OCI-LY3 (cell line): ENCODE data around the gene LRRC7.

Source experiments
- H2AFZ ChIP-seq: fragments of 200-600, 300-600 bp; shearing (Covaris generic); 2 replicates; pipeline ENCODE4 v1.6.0; 2014; ENCODE audit warnings: antibody characterized with exemption, low read depth, low read length
- H3K27ac ChIP-seq: fragments of 200-600, 300-600 bp; sonication (generic); 2 replicates; pipeline ENCODE4 v1.5.1; 2014; ENCODE audit warnings: mild to moderate bottlenecking, low read length, moderate library complexity, mixed read lengths
- H3K27me3 ChIP-seq: fragments of 200-600, 300-600 bp; sonication (generic); 2 replicates; pipeline ENCODE4 v1.6.1; 2014; ENCODE audit warnings: low read depth, low read length, mixed read lengths
- H3K36me3 ChIP-seq: fragments of 200-600, 300-600 bp; sonication (generic); replicated peaks from 2 replicates; pipeline ENCODE3; 2014; ENCODE audit warnings: low read depth, low read length, mixed read lengths
- H3K4me1 ChIP-seq: fragments of 300-600, 200-600 bp; sonication (generic); 2 replicates; pipeline ENCODE4 v1.6.1; 2014; ENCODE audit warnings: low read length, mixed read lengths
- H3K4me2 ChIP-seq: fragments of 200-600, 300-600 bp; sonication (generic); 2 replicates; pipeline ENCODE4 v1.6.1; 2014; ENCODE audit warnings: low read length, mixed read lengths
- H3K4me3 ChIP-seq: fragments of 300-600, 200-600 bp; sonication (generic); 2 replicates; pipeline ENCODE4 v1.5.1; 2014; ENCODE audit warnings: antibody characterized with exemption, mild to moderate bottlenecking, low read length, moderate library complexity
- H3K79me2 ChIP-seq: fragments of 300-600, 200-600 bp; shearing (Covaris generic); 2 replicates; pipeline ENCODE4 v1.6.1; 2014; ENCODE audit warnings: mild to moderate bottlenecking, low read length, mixed read lengths
- H3K9ac ChIP-seq: fragments of 300-600, 200-600 bp; shearing (Covaris generic); 2 replicates; pipeline ENCODE4 v1.6.0; 2014; ENCODE audit warnings: mild to moderate bottlenecking, low read length, moderate library complexity
- H3K9me3 ChIP-seq: fragments of 200-600, 300-600 bp; shearing (Covaris generic); 2 replicates; pipeline ENCODE4 v1.6.1; 2014; ENCODE audit warnings: low read length, mixed read lengths; ENCODE audit not compliant: insufficient read depth
- H4K20me1 ChIP-seq: fragments of 200-600, 300-600 bp; sonication (generic); 2 replicates; pipeline ENCODE4 v1.6.1; 2016; ENCODE audit warnings: low read length, mixed read lengths; ENCODE audit not compliant: insufficient read depth
- CTCF ChIP-seq: fragments of 200-600, 300-600 bp; sonication (generic); IDR thresholded peaks from 2 replicates; pipeline ENCODE4 v1.5.1; 2014; ENCODE audit warnings: antibody characterized with exemption, low read length, low read depth
- EZH2phosphoT487 ChIP-seq: fragments of 200-600 bp; shearing (Covaris generic); IDR thresholded peaks from 2 replicates; pipeline ENCODE4 v1.6.1; 2018; ENCODE audit warnings: antibody characterized with exemption, mixed run types, low read depth

LRRC7 gene

GRCh38 chr1:69739251-69739605, 171.5 kb downstream of the LRRC7 start:
- no peaks in the 10 kb centered on the region for H3K9me3 ChIP-seq
- H2AFZ ChIP-seq, result no peak overlapping the region
- H3K4me1 ChIP-seq, result no peaks in the 10 kb centered on the region
- H3K9ac ChIP-seq, result no peak overlapping the region
- H3K36me3 ChIP-seq, result no peaks in the 10 kb centered on the region
- no peak overlapping the region for H3K4me2 ChIP-seq
- TF ChIP-seq EZH2phosphoT487 (no peak), CTCF (no peak)
- no peaks in the 10 kb centered on the region for H3K79me2 ChIP-seq
- no peak overlapping the region for H3K27ac ChIP-seq
- no peaks in the 10 kb centered on the region for H4K20me1 ChIP-seq
- no peaks in the 10 kb centered on the region for H3K27me3 ChIP-seq
- no peak overlapping the region for H3K4me3 ChIP-seq

- no peak overlapping the region for H3K27ac ChIP-seq
- H3K4me3 ChIP-seq, result no peak overlapping the region
- H4K20me1 ChIP-seq, result no peaks in the 10 kb centered on the region
- no peaks in the 10 kb centered on the region for H3K9me3 ChIP-seq
- H3K9ac ChIP-seq, result no peak overlapping the region
- no peaks in the 10 kb centered on the region for H3K4me1 ChIP-seq
- H3K4me2 ChIP-seq, result no peak overlapping the region
- no peaks in the 10 kb centered on the region for H3K79me2 ChIP-seq
- TF ChIP-seq CTCF (no peak), EZH2phosphoT487 (no peak)
- no peaks in the 10 kb centered on the region for H3K27me3 ChIP-seq
- H3K36me3 ChIP-seq, result no peaks in the 10 kb centered on the region
- H2AFZ ChIP-seq, result no peak overlapping the region
Measured at GRCh38 chr1:69743146-69743545, 175.4 kb downstream of the LRRC7 start.

- Histone ChIP-seq H4K20me1 (no peaks in the 10 kb centered on the region), H3K4me1 (no peaks in the 10 kb centered on the region), H3K36me3 (no peaks in the 10 kb centered on the region), H3K79me2 (no peaks in the 10 kb centered on the region), H3K27me3 (no peaks in the 10 kb centered on the region), H3K4me3 (no peak overlapping the region), H3K9ac (no peak overlapping the region), H3K27ac (no peak overlapping the region), H2AFZ (no peak overlapping the region), H3K9me3 (no peaks in the 10 kb centered on the region), H3K4me2 (no peak overlapping the region)
- TF ChIP-seq EZH2phosphoT487 (no peak), CTCF (no peak)
Measured at GRCh38 chr1:69744381-69744780, 176.7 kb downstream of the LRRC7 start.

GRCh38 chr1:69747207-69747606, 179.5 kb downstream of the LRRC7 start:
- TF ChIP-seq CTCF (no peak), EZH2phosphoT487 (no peak)
- no peaks in the 10 kb centered on the region for H3K79me2 ChIP-seq
- no peaks in the 10 kb centered on the region for H3K36me3 ChIP-seq
- no peak overlapping the region for H3K4me3 ChIP-seq
- H3K9ac ChIP-seq, result no peak overlapping the region
- no peak overlapping the region for H3K4me2 ChIP-seq
- H3K9me3 ChIP-seq, result no peaks in the 10 kb centered on the region
- no peaks in the 10 kb centered on the region for H3K27me3 ChIP-seq
- H3K4me1 ChIP-seq, result no peaks in the 10 kb centered on the region
- no peaks in the 10 kb centered on the region for H4K20me1 ChIP-seq
- no peak overlapping the region for H3K27ac ChIP-seq
- H2AFZ ChIP-seq, result no peak overlapping the region
